HL-60 (cell line): ENCODE measurements around the gene TPP1.

ENCODE experiments used
- DNase-seq, 2 experiments: peaks; one replicate each; pipeline ENCODE4 v3.0.0-alpha.2; 2010 to 2020; ENCODE audit warnings: low read depth in 1 of 2, low spot score in 1 of 2
- H3K27ac ChIP-seq: fragments of 250-450 bp; sonication (Bioruptor Pico); replicated peaks from 2 replicates; pipeline ENCODE4 v1.5.1; 2020; ENCODE audit warnings: mild to moderate bottlenecking, moderate library complexity
- H3K27me3 ChIP-seq: fragments of 250-450 bp; sonication (Bioruptor Pico); 2 replicates; pipeline ENCODE4 v1.5.1; 2021; ENCODE audit warnings: mild to moderate bottlenecking, moderate library complexity; ENCODE audit not compliant: insufficient read depth, poor library complexity, severe bottlenecking
- H3K4me3 ChIP-seq: replicated peaks from 2 replicates; pipeline ENCODE4 v1.5.1; 2011; ENCODE audit warnings: mild to moderate bottlenecking, control low read depth, low read length; ENCODE audit not compliant: insufficient read depth
- GABPA ChIP-seq: IDR thresholded peaks from 2 replicates; pipeline ENCODE4 v1.6.1; 2012; ENCODE audit warnings: low read depth
- POLR2AphosphoS5 ChIP-seq: IDR thresholded peaks from 2 replicates; pipeline ENCODE4 v1.6.1; 2012; ENCODE audit warnings: low read depth
- SPI1 ChIP-seq: IDR thresholded peaks from 2 replicates; pipeline ENCODE4 v1.6.1; 2012; ENCODE audit warnings: low read depth, mild to moderate bottlenecking, borderline replicate concordance
- TF ChIP-seq, protein P1 (sequence below): IDR thresholded peaks from 2 replicates; pipeline ENCODE4 v1.6.1; 2012; ENCODE audit warnings: low read depth; ENCODE audit not compliant: insufficient replicate concordance
- TF ChIP-seq, protein P2 (sequence below): IDR thresholded peaks from one replicate; pipeline ENCODE4 v1.5.1; 2011; ENCODE audit warnings: low read length, control low read depth, inconsistent platforms; ENCODE audit not compliant: insufficient read depth

TPP1 gene

DNA sequence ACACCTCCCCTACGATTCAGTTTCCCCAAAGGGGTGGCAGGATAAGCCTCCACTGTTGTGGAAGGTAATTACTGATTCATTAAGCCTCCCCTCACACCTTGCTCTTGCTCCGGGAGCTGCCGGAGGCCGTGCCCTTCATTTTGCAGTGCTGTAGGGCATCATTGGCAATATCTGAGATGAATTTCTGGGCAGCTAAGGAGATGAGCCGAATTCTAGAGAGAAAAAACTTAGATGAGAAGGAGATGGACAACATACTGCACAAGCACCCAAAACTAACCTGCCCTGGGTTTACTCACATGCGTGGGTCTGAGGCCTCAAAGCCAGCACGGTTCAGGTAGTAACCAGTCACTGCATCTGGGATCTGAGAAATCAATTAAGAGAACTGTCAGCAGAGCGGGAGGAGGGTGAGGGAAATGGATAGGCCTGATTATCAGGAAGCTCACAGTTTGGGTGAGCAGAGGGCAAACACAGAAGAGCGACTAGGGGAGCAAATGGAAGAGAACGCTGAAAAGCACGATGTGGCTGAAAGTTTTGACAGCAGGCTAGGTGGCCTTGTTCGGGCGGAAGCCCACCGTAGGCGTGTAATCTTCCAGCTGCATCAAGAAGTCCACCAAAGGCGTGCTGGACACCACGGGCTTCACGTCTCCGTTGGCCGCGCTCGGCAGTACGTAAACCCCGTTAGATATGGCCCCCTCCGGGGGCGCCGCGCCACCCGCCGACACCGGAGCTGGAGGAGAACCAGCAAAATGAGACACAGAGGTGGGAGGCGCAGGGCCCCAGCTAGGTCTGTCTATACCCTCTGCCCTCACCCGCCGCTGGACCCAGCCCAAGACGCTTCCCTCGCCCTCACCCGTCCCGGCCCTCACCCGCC lies 7.9 kb downstream of the TPP1 start:
- H3K4me3 ChIP-seq, result peak overlapping the region; percentile 79
- peak overlapping the region; percentile 82 for H3K27ac ChIP-seq
- no peaks in the 10 kb centered on the region for H3K27me3 ChIP-seq
- TF ChIP-seq SPI1 (no peak), POLR2AphosphoS5 (peak; percentile 12; the same call in 1 of the 2 replicates)
- DNase-seq, result peak in 1 of 2 experiments; percentile 21

DNA sequence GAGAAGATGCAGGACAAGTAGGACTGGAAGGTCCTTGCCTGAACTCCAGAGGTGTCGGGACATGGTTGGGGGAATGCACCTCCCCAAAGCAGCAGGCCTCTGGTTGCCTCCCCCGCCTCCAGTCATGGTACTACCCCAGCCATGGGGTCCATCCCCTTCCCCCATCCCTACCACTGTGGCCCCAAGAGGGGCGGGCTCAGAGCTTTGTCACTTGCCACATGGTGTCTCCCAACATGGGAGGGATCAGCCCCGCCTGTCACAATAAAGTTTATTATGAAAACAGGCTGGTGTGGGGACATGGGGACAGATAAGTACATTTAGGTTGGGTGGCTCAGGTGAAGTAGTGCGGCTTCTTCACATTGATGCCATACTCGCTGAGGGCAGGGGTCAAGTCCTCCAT lies 8.6 kb downstream of the TPP1 start:
- H3K27ac ChIP-seq, result no peak overlapping the region
- H3K4me3 ChIP-seq, result no peak overlapping the region
- no peaks in the 10 kb centered on the region for H3K27me3 ChIP-seq
- TF ChIP-seq, protein P1, sequence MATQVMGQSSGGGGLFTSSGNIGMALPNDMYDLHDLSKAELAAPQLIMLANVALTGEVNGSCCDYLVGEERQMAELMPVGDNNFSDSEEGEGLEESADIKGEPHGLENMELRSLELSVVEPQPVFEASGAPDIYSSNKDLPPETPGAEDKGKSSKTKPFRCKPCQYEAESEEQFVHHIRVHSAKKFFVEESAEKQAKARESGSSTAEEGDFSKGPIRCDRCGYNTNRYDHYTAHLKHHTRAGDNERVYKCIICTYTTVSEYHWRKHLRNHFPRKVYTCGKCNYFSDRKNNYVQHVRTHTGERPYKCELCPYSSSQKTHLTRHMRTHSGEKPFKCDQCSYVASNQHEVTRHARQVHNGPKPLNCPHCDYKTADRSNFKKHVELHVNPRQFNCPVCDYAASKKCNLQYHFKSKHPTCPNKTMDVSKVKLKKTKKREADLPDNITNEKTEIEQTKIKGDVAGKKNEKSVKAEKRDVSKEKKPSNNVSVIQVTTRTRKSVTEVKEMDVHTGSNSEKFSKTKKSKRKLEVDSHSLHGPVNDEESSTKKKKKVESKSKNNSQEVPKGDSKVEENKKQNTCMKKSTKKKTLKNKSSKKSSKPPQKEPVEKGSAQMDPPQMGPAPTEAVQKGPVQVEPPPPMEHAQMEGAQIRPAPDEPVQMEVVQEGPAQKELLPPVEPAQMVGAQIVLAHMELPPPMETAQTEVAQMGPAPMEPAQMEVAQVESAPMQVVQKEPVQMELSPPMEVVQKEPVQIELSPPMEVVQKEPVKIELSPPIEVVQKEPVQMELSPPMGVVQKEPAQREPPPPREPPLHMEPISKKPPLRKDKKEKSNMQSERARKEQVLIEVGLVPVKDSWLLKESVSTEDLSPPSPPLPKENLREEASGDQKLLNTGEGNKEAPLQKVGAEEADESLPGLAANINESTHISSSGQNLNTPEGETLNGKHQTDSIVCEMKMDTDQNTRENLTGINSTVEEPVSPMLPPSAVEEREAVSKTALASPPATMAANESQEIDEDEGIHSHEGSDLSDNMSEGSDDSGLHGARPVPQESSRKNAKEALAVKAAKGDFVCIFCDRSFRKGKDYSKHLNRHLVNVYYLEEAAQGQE, result no peak
- no peak for DNase-seq

DNA sequence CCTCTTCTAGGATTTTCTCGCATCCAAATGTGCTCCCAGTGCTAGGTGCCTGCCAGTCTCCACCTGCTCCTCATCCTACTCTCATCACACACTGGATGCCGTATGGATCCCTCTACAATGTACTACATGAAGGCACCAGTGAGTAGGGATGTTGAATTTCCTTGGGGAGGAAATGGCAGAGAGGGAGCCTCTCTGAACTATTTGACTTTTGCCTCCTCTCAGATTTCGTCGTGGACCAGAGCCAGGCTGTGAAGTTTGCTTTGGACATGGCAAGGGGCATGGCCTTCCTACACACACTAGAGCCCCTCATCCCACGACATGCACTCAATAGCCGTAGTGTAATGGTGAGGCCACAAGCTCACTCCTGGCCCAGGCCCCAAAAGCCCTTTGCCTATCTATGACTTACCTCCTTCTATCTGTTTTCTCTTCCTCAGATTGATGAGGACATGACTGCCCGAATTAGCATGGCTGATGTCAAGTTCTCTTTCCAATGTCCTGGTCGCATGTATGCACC lies 9.7 kb downstream of the TPP1 start:
- no peak for DNase-seq
- H3K27ac ChIP-seq, result no peak overlapping the region
- TF ChIP-seq POLR2AphosphoS5, result no peak
- TF ChIP-seq, protein P1, result no peak
- TF ChIP-seq, protein P2, sequence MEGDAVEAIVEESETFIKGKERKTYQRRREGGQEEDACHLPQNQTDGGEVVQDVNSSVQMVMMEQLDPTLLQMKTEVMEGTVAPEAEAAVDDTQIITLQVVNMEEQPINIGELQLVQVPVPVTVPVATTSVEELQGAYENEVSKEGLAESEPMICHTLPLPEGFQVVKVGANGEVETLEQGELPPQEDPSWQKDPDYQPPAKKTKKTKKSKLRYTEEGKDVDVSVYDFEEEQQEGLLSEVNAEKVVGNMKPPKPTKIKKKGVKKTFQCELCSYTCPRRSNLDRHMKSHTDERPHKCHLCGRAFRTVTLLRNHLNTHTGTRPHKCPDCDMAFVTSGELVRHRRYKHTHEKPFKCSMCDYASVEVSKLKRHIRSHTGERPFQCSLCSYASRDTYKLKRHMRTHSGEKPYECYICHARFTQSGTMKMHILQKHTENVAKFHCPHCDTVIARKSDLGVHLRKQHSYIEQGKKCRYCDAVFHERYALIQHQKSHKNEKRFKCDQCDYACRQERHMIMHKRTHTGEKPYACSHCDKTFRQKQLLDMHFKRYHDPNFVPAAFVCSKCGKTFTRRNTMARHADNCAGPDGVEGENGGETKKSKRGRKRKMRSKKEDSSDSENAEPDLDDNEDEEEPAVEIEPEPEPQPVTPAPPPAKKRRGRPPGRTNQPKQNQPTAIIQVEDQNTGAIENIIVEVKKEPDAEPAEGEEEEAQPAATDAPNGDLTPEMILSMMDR, result no peak
- no peak for TF ChIP-seq SPI1
- no peak for TF ChIP-seq GABPA

DNA sequence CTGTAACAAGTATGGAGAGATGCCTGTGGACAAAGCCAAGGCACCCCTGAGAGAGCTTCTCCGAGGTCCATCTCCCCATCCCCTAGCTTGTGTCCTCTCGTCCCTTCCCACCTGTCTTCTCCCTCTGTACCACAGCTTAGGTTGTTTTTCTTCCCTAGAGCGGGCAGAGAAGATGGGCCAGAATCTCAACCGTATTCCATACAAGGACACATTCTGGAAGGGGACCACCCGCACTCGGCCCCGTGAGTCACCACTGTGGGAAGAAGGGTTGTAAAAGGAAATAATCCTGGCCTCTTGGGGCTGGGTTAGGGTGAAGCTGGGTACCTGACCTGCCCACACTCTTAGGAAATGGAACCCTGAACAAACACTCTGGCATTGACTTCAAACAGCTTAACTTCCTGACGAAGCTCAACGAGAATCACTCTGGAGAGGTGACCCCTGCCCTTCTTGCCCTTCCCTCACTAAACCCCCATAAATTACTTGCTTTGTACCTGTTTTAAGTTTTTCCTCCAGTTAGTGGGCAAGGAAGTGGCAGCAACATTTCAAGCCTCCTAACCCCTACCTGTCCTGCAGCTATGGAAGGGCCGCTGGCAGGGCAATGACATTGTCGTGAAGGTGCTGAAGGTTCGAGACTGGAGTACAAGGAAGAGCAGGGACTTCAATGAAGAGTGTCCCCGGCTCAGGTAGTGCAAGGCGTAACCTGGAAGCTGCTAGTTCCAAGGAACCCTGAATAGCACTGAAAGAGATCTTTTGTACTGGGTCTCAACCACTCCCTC lies 10.3 kb downstream of the TPP1 start:
- no peak for DNase-seq
- no peak overlapping the region for H3K4me3 ChIP-seq
- no peaks in the 10 kb centered on the region for H3K27me3 ChIP-seq
- TF ChIP-seq, protein P2, result no peak
- no peak for TF ChIP-seq SPI1
- TF ChIP-seq POLR2AphosphoS5, result no peak
- TF ChIP-seq, protein P1, result no peak
- TF ChIP-seq GABPA, result no peak
- H3K27ac ChIP-seq, result no peak overlapping the region

More for the DNA sequence above, 9.7 kb downstream of the TPP1 start:
- Histone ChIP-seq H3K27me3 (no peaks in the 10 kb centered on the region), H3K4me3 (no peak overlapping the region)
